ENCODE measurements around the gene CYP26B1. TPM values are rescaled to one million over a fixed set of nuclear protein-coding genes. Genes with fewer than 3 reads are reported as not detected.

The CYP26B1 gene
- polyA plus RNA-seq, 1 donor from 2014 or later: not detected

GRCh38 chr2:72140621-72140960 lies 7.1 kb downstream of the CYP26B1 start:
- Mint-ChIP-seq H3K9me3 (peaks cover 0 to 3% (median 0%) of the 10 kb centered on the region in 3 donors), H3K27me3 (peaks cover 19% of the 10 kb centered on the region), H3K27ac (no peak overlapping the region), H3K36me3 (no peaks in the 10 kb centered on the region), H3K4me1 (peaks cover 0 to 2% (median 2%) of the 10 kb centered on the region in 3 donors), H3K4me3 (no peak overlapping the region)

GRCh38 chr2:72139874-72140620 lies 7.6 kb downstream of the CYP26B1 start:
- Mint-ChIP-seq H3K9me3 (peaks cover 0 to 3% (median 0%) of the 10 kb centered on the region in 3 donors), H3K36me3 (no peaks in the 10 kb centered on the region), H3K4me3 (no peak overlapping the region), H3K4me1 (peaks cover 0 to 2% (median under 1%) of the 10 kb centered on the region in 3 donors), H3K27me3 (peaks cover 15% of the 10 kb centered on the region), H3K27ac (no peak overlapping the region)

GRCh38 chr2:72139471-72139873 lies 8.2 kb downstream of the CYP26B1 start:
- Mint-ChIP-seq H3K4me1 (peaks cover 0 to 2% (median 0%) of the 10 kb centered on the region in 3 donors), H3K27me3 (peaks cover 14% of the 10 kb centered on the region), H3K4me3 (no peak overlapping the region), H3K9me3 (peaks cover 0 to 3% (median 0%) of the 10 kb centered on the region in 3 donors), H3K27ac (no peak overlapping the region), H3K36me3 (no peaks in the 10 kb centered on the region)

- H3K36me3 Mint-ChIP-seq: no peaks in the 10 kb centered on the region
- peaks cover 0 to 3% (median 0%) of the 10 kb centered on the region in 3 donors for H3K9me3 Mint-ChIP-seq
- H3K27me3 Mint-ChIP-seq: peaks cover 11% of the 10 kb centered on the region
- H3K27ac Mint-ChIP-seq: no peak overlapping the region
- peaks cover 0 to 2% (median 0%) of the 10 kb centered on the region in 3 donors for H3K4me1 Mint-ChIP-seq
- no peak overlapping the region for H3K4me3 Mint-ChIP-seq
Measured at GRCh38 chr2:72138921-72139381, 8.7 kb downstream of the CYP26B1 start.

GRCh38 chr2:72138011-72138881 lies 9.4 kb downstream of the CYP26B1 start:
- Mint-ChIP-seq H3K36me3 (no peaks in the 10 kb centered on the region), H3K4me3 (no peak overlapping the region), H3K4me1 (peaks cover 0 to 2% (median 0%) of the 10 kb centered on the region in 3 donors), H3K27ac (no peak overlapping the region), H3K27me3 (peaks cover 5% of the 10 kb centered on the region), H3K9me3 (peaks cover 0 to 3% (median 0%) of the 10 kb centered on the region in 3 donors)

- Mint-ChIP-seq H3K4me1 (peaks cover 0 to 2% (median 0%) of the 10 kb centered on the region in 3 donors), H3K4me3 (no peak overlapping the region), H3K27me3 (peaks cover 5% of the 10 kb centered on the region), H3K36me3 (no peaks in the 10 kb centered on the region), H3K9me3 (peaks cover 0 to 3% (median 0%) of the 10 kb centered on the region in 3 donors), H3K27ac (peak overlapping the region in 1 of 3 donors; percentile 67)
Measured at GRCh38 chr2:72137498-72138010, 10.1 kb downstream of the CYP26B1 start.

- Mint-ChIP-seq H3K27ac (peak overlapping the region in 1 of 3 donors; percentile 67), H3K4me1 (no peaks in the 10 kb centered on the region), H3K27me3 (peaks cover 2% of the 10 kb centered on the region), H3K9me3 (no peaks in the 10 kb centered on the region), H3K36me3 (no peaks in the 10 kb centered on the region), H3K4me3 (no peak overlapping the region)
Measured at GRCh38 chr2:72136933-72137497, 10.6 kb downstream of the CYP26B1 start.

- no peak overlapping the region for H3K27ac Mint-ChIP-seq
- no peaks in the 10 kb centered on the region for H3K4me1 Mint-ChIP-seq
- peaks cover 3% of the 10 kb centered on the region for H3K27me3 Mint-ChIP-seq
- H3K9me3 Mint-ChIP-seq: no peaks in the 10 kb centered on the region
- no peaks in the 10 kb centered on the region for H3K36me3 Mint-ChIP-seq
- no peak overlapping the region for H3K4me3 Mint-ChIP-seq
Measured at GRCh38 chr2:72136331-72136730, 11.3 kb downstream of the CYP26B1 start.

GRCh38 chr2:72135921-72136320 lies 11.7 kb downstream of the CYP26B1 start:
- H3K4me3 Mint-ChIP-seq: no peak overlapping the region
- H3K9me3 Mint-ChIP-seq: no peaks in the 10 kb centered on the region
- H3K27ac Mint-ChIP-seq: no peak overlapping the region
- H3K4me1 Mint-ChIP-seq: no peaks in the 10 kb centered on the region
- H3K36me3 Mint-ChIP-seq: no peaks in the 10 kb centered on the region
- H3K27me3 Mint-ChIP-seq: peaks cover 4% of the 10 kb centered on the region

GRCh38 chr2:72134997-72135800 lies 12.5 kb downstream of the CYP26B1 start:
- Mint-ChIP-seq H3K4me3 (no peak overlapping the region), H3K36me3 (no peaks in the 10 kb centered on the region), H3K27me3 (peaks cover 4% of the 10 kb centered on the region), H3K27ac (no peak overlapping the region), H3K9me3 (no peaks in the 10 kb centered on the region), H3K4me1 (no peaks in the 10 kb centered on the region)

- Mint-ChIP-seq H3K36me3 (no peaks in the 10 kb centered on the region), H3K9me3 (no peaks in the 10 kb centered on the region), H3K27me3 (peaks cover 4% of the 10 kb centered on the region), H3K4me3 (no peak overlapping the region), H3K27ac (no peak overlapping the region), H3K4me1 (no peaks in the 10 kb centered on the region)
Measured at GRCh38 chr2:72134408-72134996, 13.2 kb downstream of the CYP26B1 start.

- Mint-ChIP-seq H3K27me3 (peaks cover 4% of the 10 kb centered on the region), H3K4me3 (no peak overlapping the region), H3K4me1 (no peaks in the 10 kb centered on the region), H3K27ac (no peak overlapping the region), H3K9me3 (no peaks in the 10 kb centered on the region), H3K36me3 (no peaks in the 10 kb centered on the region)
Measured at GRCh38 chr2:72133721-72134407, 13.8 kb downstream of the CYP26B1 start.

GRCh38 chr2:72132981-72133720 lies 14.5 kb downstream of the CYP26B1 start:
- no peaks in the 10 kb centered on the region for H3K36me3 Mint-ChIP-seq
- peaks cover 4% of the 10 kb centered on the region for H3K27me3 Mint-ChIP-seq
- no peak overlapping the region for H3K4me3 Mint-ChIP-seq
- no peak overlapping the region for H3K27ac Mint-ChIP-seq
- H3K4me1 Mint-ChIP-seq: no peaks in the 10 kb centered on the region
- H3K9me3 Mint-ChIP-seq: no peaks in the 10 kb centered on the region
